Measurements from ENCODE around the gene MAP1B. TPM values are rescaled to one million over a fixed set of nuclear protein-coding genes. Genes with fewer than 3 reads are reported as not detected.

MAP1B gene
- total RNA-seq, 2 donors from 2014 or later, result 437 to 479 TPM

DNA sequence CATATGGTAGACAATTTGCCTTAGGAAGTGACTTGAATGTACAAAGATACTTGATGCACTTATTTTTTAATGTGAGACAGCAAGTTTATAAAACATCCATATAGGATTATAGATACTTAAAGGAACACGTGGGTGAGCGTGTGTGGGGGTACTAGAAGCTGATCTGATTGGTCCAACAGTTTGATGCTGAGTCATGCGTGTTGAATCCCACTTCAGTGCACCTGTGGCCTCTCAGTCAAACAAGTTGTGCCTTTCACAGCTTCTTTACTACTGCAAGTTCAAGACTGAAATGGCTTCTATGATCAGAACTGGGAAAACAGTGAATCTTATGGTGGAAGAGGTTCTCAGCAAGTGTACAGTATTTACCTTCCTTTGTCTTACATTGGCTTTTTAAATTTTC is 98.9 kb downstream of the MAP1B start:
- intact Hi-C loops (cut with DNase I), result no loop called here
- no peak for DNase-seq (ENCODE audit: low spot score)

DNA sequence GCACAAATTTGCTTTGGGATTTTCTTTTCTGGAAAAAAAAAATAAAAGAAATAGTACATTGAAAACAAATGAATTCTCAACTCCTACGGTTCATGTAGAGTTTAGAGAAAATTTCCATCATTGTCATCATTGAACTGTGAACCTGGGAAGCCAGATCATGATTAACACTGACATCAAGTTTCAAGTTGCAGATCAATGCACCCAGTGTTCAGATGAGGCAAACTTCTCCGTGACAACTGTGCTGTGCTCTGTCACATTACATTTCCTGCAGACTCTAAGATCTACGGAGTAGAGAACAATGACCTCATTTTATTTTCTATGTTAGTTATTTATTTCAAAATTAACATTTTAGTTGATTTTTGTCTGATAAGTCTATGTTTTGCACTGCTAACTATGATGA is 99.7 kb downstream of the MAP1B start:
- intact Hi-C loops (cut with DNase I), result no loop called here
- no peak for DNase-seq (ENCODE audit: low spot score)

DNA sequence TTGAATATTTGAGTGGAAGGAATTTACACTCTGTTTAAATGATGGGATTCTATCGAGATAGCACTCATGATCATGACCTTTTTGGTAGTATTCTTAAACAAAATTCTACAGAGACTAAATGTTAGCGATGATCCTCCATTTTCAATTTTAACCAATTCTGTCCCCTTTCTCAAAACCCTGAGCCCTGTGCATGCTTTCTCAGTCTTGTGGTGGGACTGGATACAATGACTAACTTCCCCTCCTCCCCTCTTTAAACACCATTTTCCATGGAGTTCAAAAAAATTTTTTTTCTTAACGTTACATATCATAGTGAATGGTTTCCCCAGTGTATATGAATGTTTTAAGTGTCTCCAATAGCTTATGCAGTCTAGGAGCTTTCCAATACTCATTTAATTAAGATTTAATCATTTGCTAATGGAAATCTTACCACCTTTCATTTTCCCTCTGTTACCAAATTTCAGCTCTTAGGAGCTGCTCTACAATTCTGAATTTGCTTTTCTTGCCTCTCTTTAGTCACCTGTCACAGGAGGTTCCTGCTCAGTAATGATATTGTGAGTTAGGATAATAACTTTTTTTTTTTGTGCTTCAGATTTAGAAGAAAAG is 101.2 kb downstream of the MAP1B start:
- intact Hi-C loops (cut with DNase I), result no loop called here
- DNase-seq (ENCODE audit: low spot score), result no peak

DNA sequence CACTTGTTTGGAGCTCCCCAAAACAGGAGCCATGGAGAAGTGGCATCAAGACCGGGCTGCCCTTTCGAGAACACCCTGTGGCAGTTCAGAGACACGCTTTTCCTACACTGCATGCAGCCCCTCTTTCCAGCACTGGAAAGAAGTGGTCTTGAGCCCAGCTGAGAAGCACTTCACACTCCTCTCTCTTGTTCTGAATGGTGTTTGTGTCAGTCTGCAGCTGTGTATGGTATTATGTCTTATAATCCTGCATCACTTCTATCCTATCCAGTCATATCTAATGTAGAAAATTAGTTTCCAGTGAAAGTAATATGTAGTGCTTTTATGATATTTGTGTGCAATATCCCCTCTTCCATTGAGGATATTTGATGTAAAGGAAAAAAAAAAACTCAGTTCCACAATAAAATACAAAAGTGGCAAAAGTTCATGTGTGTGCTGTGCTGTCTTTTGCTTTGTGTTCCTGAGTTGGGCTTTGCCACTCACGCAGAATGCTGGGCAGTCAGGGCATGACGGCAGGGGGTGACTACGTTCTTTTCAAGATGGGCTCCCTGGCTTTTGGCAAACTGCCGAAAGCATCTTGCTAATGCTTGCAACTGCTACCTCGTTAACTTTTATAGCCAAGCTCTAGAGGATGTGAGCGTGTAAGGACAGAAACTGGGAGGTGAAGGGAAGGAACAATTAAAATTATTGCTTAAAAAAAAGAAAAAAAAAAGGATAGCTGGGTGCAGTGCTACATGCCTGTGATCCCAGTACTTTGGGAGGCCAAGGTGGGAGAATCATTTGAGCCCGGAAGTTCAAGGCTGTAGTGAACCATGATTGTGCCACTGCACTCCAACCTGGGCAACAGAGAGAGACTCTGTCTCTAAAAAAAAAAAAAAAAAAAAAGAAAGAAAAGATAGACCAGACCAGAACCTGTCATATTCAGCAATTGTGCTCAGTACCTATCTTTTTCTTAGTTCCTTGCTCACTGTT is 102.2 kb downstream of the MAP1B start:
- intact Hi-C loops (cut with DNase I), result no loop called here
- DNase-seq (ENCODE audit: low spot score), result no peak

DNA sequence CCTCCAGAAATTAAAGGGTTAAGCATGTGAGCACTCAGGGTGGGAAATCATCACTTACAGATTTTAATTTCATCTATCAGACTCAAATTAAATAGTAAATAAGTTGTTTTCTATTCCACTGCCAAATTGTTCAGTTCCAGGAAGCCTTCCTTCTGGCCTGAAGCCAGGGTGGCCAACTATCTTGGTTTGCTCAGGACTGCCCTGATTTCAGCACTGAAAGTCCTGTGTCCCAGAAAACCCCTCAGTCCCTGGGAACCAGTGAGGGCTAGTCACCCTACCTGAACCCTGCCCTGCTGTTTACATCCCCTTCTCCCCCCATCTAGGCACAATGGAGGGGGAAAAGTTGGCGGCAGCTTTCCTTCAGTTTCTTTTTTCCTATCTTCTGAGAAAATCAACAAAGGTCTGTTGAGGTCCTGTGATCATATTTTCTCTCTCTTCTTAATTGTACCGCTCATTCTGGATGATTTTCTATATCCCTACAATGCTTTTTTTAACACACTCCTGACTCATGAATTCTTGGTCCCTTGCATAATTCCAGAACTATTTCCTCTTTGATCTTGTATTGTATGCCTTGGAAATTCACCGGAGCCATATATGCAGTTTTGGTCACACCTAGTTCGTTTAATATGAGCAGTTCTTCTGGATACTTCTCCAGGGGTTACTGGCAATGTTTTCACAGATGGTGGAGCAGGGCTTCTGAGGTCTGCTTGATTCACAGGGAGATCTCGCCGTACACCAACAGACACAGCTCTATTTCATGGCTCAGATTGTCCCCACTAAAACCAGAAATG is 103.8 kb downstream of the MAP1B start:
- intact Hi-C loops (cut with DNase I), result no loop called here
- no peak for DNase-seq (ENCODE audit: low spot score)

DNA sequence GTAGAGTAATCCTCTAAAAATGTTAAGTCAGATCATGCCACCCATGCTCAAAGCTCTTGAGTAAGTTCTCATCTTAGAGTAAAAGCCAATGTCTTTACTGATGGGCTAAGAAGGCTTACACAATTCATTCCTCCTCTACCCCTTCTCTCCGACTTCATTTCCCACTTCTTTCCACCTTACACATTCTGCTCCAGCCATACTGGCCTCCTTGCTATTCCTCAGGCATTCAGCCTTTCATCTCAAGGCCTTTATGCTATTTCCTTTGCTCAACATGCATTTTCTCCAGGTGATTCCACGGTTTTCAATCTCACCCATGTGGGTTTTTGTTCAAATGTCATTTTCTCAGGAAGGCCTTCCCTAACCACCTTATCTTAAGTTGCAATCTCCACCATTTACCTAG is 104.9 kb downstream of the MAP1B start:
- DNase-seq (ENCODE audit: low spot score), result no peak
- intact Hi-C loops (cut with DNase I), result no loop called here

DNA sequence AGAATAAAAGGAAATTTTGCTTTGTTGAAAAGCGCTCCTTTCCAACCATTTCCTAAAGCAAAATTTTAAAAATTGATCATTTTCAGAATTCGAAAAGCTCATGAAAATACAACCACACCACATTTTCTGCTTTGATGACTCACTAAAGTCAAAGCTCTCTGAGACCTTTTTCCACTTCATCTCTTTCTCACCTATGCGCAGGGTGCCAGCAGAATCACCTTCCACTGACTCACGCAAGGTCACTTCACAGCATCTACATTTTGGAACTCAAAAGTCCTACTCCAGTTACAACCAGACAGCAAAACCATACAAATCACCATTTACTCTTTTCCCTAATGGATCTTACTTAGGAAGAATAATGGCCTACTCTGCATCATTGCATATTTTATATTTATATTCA is 106.2 kb downstream of the MAP1B start:
- intact Hi-C loops (cut with DNase I), result no loop called here

DNA sequence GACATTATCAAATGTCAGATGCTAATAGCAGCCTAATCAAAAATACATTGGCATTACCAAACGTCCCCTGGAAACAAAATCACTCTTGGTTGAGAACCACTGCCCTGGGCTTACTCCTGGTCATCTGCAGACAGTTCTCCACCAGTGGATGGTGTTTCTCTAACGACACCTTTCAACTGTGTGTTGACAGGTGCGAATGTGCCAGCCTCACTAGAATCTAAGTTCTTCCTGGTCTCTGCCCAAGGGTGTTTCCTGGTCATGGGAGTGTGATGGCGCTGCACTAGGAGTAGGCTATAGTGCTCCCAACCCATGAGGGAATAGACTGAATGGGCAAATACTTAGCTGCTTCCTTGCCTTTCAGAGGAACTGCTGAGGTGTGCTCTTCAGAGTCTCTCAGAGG is 106.9 kb downstream of the MAP1B start:
- intact Hi-C loops (cut with DNase I), result no loop called here
- no peak for DNase-seq (ENCODE audit: low spot score)

More for the DNA sequence above, 106.2 kb downstream of the MAP1B start:
- DNase-seq (ENCODE audit: low spot score), result no peak

DNA sequence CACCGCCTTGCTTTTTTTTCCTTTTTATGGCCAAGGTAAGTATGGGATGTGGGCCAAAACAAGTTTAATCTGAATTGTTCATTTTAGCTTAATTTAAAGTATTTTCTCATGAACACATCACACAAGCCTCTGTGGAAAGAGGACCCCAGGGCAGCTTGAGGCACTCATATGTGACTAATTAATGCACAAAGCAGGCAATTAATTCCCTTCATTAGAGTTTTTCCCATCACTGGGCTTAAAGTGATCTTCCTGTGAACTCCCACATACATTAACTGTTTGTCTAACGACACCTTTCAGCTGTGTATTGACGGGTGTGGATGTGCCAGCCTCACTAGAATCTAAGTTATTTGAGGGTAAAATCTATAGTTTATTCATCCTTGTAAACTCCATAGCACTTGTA is 109.5 kb downstream of the MAP1B start:
- intact Hi-C loops (cut with DNase I), result no loop called here
- DNase-seq (ENCODE audit: low spot score), result no peak

DNA sequence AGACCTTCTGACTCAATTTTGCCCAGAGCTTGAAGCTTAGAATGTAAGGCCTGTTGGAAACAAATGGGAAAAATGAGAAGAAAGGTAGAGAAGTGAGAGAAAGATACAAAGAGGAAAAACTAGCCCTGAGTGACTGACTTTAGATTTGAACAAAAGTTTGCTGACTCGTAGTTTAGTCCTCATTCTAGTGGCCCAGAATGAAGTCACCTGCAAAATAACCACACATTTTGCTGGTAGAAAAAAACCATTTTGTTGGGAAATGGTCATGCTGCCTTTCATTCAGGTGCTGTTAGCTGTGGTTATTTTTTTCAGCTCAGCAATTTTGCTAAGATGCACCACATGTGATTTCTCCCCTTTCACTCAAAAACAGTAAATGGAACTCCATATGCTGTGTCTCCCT is 113.8 kb downstream of the MAP1B start:
- intact Hi-C loops (cut with DNase I), result no loop called here
- DNase-seq (ENCODE audit: low spot score), result no peak

DNA sequence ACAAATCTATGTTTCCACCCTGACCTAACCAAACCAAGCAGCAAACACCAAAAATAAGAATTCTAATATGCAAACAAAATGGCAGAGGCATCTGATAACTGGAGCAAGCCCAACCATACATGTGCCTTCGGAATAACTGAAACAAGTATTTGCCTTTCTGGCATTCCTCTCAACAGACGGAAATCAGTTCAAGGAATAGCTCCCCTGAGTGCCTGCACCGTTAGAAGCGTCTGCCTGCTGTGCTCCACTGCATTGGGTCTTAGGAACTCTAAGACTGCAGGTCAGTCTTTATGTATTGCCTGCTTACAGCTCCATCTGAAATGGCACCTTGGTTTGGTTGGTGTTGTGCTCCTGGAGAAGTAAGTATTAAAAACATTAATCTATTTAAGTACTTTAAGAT is 114.3 kb downstream of the MAP1B start:
- DNase-seq (ENCODE audit: low spot score), result no peak
- intact Hi-C loops (cut with DNase I), result no loop called here

DNA sequence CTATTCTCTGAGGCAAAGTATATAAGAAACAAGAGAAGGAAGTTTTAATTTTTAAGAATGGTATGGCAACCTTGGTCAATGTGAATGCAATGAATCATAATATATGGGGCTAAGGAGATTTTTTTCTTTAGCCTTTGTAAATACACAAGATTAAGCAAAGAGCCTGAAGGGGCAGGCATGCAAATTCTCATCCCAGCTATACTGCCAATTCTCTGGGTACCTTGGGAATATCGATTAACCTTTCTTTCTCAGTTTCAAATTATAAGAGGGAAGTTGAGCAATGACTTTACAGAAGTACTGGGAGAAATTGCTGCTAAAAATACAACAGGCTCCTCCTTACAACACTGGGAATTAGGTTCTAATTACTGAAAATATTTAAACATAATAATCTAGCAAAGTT is 115.2 kb downstream of the MAP1B start:
- DNase-seq (ENCODE audit: low spot score), result no peak
- intact Hi-C loops (cut with DNase I), result no loop called here

DNA sequence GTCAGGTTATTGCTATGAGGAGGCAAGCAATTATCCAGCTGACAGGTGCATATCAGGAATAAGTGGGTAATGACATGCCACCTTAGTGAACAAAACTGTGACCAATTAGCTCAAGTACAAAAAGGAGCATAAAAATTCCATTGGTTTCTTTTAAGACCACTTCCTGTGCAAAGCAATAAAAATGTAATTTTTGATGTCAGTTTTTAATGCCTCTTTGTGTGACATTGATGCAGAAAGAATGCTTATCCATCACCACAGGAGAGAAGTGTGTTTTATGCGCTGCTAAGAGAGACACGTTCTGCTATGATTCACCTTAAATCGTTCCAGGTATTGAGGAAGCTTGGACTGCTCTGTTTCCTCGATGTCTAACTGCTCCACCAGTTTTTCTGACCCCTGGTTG is 116.1 kb downstream of the MAP1B start:
- no peak for DNase-seq (ENCODE audit: low spot score)
- intact Hi-C loops (cut with DNase I), result no loop called here

DNA sequence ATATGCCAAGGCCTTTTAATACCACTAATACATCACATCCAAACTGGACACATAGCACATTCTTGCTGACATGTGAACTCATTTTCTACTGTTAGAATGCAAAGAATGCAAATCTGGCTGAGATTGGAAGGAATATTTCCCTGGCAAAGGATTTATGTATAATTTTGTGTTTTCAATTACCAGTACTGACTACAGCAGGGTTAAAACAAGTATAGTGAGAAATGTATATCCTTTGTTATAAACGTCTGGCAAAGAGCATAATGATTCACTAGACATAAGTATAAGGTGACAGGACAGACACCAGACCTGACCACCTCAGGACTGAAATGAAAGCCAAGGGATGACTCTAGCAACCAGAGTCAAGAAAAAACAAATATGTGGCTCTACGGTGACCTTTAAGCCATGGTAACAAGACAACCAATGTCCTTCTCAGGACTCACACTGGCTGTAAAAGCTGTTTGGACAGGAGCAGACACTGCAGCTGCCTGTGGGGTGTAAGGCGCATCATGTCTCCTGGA is 117.7 kb downstream of the MAP1B start:
- intact Hi-C loops (cut with DNase I), result no loop called here
- DNase-seq (ENCODE audit: low spot score), result no peak

DNA sequence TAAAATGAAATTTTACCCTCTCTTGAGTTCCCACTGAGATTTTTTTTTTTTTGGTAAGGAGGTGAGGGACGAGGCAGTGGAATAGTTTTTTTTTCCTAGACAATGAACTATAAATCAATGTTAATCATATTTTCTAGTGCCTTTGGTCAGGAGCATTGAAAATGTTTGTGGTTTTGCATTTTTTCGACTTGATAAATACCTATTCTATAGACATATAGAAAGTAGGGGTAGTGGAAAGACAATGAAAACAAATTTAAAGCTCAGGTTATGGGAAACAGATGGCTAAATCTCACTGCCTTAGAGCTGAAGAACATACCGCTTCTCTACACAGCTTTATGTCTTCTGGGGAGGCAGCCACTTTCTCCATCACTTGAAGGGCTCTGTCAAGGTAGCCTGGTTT is 118.5 kb downstream of the MAP1B start:
- intact Hi-C loops (cut with DNase I), result no loop called here

DNA sequence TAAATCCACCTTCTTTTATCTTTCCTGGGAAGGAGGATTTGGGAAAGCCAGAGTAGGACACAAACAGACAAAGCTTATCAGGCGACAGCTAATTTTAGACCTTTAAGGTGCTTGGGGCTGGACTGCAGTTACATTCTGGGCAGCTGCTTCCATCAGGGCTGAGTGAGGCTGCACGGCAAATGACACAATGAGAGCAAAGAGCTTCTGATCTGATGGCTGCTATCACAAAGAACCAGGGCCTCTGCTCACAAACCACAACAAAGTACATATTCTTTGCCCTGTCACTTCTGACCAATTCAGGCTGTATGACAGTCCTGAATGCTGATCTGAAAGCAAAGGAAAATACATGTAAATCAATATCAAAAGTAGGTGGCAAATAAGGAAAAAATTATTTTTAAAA is 119.7 kb downstream of the MAP1B start:
- no peak for DNase-seq (ENCODE audit: low spot score)
- intact Hi-C loops (cut with DNase I), result no loop called here

More for the DNA sequence above, 118.5 kb downstream of the MAP1B start:
- no peak for DNase-seq (ENCODE audit: low spot score)

DNA sequence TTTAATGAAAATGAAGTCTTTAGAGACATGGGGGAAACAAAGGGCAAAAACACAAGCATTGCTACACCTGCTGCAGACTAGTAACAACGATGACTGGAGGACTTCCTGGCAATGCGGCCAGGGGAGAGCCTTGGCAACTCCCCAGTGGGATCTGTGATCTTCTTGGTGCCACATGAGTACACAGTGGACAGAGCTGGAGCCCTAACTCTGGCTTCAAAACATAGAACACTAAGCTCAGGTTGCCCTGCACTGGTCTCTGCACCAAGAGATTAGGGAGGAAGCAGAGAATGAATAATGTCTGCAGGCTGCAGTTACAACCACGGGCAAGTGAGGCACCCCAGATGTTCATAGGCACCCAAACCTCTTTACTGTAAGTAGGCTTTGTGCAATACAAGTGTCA is 121.7 kb downstream of the MAP1B start:
- no peak for DNase-seq (ENCODE audit: low spot score)
- intact Hi-C loops (cut with DNase I), result no loop called here

DNA sequence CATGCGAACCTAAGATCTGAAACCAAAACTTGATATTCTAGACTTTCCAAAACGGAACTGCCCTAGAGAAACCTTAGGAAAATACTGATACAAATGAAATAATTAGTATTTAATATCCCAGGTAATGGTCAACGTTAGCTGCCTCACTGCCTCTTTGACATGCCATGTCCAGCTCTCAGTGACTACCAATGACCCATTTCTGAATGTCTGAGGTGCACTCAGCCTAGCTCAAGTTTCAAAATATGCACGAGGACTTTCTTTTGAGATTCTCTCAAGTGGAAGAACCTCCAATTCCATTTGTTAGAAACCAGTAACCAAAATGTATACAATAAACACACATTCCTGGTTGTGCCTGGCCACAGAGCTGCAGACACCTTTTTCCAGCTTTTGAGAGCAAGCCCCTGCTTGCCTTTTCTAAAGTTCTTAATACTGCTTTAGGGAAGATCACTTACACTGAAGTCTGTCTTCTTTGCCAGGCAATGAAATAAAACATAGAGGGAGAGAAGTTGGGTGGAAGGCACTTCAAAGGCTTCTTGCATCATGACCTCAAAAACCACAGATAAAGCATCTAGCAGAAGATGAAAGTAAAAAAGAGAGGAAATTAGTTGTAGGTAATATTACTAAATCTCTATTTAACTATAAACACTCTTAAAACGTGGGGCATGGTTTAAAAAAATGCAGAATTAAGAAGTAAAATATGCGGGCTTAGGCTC is 124.9 kb downstream of the MAP1B start:
- no peak for DNase-seq (ENCODE audit: low spot score)

DNA sequence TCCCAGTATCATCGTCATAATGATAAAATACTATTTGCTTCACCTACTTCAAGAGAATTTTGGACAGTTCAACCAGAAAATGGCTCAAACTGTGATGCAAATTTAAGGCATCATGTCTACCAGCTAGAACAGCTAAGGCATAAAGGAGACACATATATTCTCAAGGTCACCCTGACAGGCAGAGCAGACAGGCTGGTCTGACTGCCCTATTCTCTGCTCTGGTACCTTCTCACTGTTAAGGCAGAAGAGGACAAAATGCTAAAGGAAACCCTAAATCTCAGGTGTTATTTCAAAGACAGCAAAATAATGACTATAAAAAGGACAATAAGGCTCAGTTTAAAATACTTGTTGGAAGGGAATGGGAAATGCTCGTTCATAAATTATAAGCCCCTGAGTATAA is 125.6 kb downstream of the MAP1B start:
- intact Hi-C loops (cut with DNase I), result no loop called here
- DNase-seq (ENCODE audit: low spot score), result no peak

More for the DNA sequence above, 124.9 kb downstream of the MAP1B start:
- intact Hi-C loops (cut with DNase I), result no loop called here
